HepG2 (cell line): Measurements from ENCODE around the gene TMF1. TPM values are rescaled to one million over a fixed set of nuclear protein-coding genes. Genes with fewer than 3 reads are reported as not detected.

Experiments
- CEBPB ChIP-seq: IDR thresholded peaks from 2 replicates; pipeline ENCODE4 v1.6.1; 2011; ENCODE audit warnings: low read depth, low read length, improper control_type of control experiment, borderline replicate concordance
- GMEB1 ChIP-seq: sonication (generic); formaldehyde crosslinking; IDR thresholded peaks from 2 replicates; pipeline ENCODE4 v1.5.1; 2020; ENCODE audit warnings: missing genetic modification reagents, mild to moderate bottlenecking, borderline replicate concordance
- HBP1 ChIP-seq: IDR thresholded peaks from 2 replicates; pipeline ENCODE4 v1.6.1; 2016; ENCODE audit warnings: low read depth, control low read depth
- HNRNPUL1 ChIP-seq: fragments of 200-400 bp; formaldehyde crosslinking; IDR thresholded peaks from 2 replicates; pipeline ENCODE4 v1.6.1; 2017; ENCODE audit warnings: low read depth, mild to moderate bottlenecking, low read length, moderate library complexity
- JDP2 ChIP-seq: sonication (generic); formaldehyde crosslinking; IDR thresholded peaks from 2 replicates; pipeline ENCODE4 v1.8.1; 2022; ENCODE audit warnings: missing genetic modification reagents, borderline replicate concordance
- NCOA2 ChIP-seq: sonication (generic); formaldehyde crosslinking; IDR thresholded peaks from 2 replicates; pipeline ENCODE4 v1.8.0; 2022; ENCODE audit warnings: inconsistent platforms
- NFAT5 ChIP-seq: sonication (generic); formaldehyde crosslinking; IDR thresholded peaks from 2 replicates; pipeline ENCODE4 v1.4.0; 2020; ENCODE audit warnings: missing genetic modification reagents
- PHB2 ChIP-seq: fragments of 450-650 bp; IDR thresholded peaks from 2 replicates; pipeline ENCODE4 v1.6.1; 2018; ENCODE audit not compliant: partially characterized antibody
- PHF8 ChIP-seq: sonication (generic); formaldehyde crosslinking; IDR thresholded peaks from 2 replicates; pipeline ENCODE4 v1.5.0; 2020; ENCODE audit warnings: missing genetic modification reagents
- ZBTB44 ChIP-seq: sonication (generic); formaldehyde crosslinking; IDR thresholded peaks from 2 replicates; pipeline ENCODE4 v1.4.0; 2020; ENCODE audit warnings: missing genetic modification reagents
- ZBTB7B ChIP-seq: sonication (generic); formaldehyde crosslinking; IDR thresholded peaks from 2 replicates; pipeline ENCODE4 v1.4.0; 2020; ENCODE audit warnings: missing genetic modification reagents
- ZFP91 ChIP-seq: sonication (generic); formaldehyde crosslinking; IDR thresholded peaks from 2 replicates; pipeline ENCODE4 v1.9.0; 2022; ENCODE audit warnings: missing genetic modification reagents, mild to moderate bottlenecking, borderline replicate concordance
- ZNF234 ChIP-seq: sonication (generic); formaldehyde crosslinking; conservative IDR thresholded peaks from 2 replicates; pipeline ENCODE4 v1.5.1; 2020; ENCODE audit warnings: mild to moderate bottlenecking, missing genetic modification reagents
- ZNF282 ChIP-seq: fragments of 450-650 bp; IDR thresholded peaks from 2 replicates; pipeline ENCODE4 v1.6.1; 2018; ENCODE audit not compliant: partially characterized antibody
- ZNF564 ChIP-seq: sonication (generic); formaldehyde crosslinking; IDR thresholded peaks from 2 replicates; pipeline ENCODE4 v1.8.1; 2023; ENCODE audit warnings: mild to moderate bottlenecking, missing genetic modification reagents
- ZNF780A ChIP-seq: sonication (generic); formaldehyde crosslinking; IDR thresholded peaks from 2 replicates; pipeline ENCODE4 v1.8.0; 2022; ENCODE audit warnings: mild to moderate bottlenecking, missing genetic modification reagents, moderate library complexity
- polyA plus RNA-seq, 8 experiments: library from polyadenylated mRNA; depleted of rRNA in 3 of 8; stranded (reverse) in 7 of 8; unstranded in 1 of 8; fragments of >200 nt; fragmentation: Illumina TruSeq in 4 of 8; extraction: Trizol in 4 of 8; gene quantifications; 2 replicates each; pipeline versions ENCODE4 v1.2.1 to v1.2.3, GENCODE V29; 2011 to 2016; ENCODE audit warnings: low read depth in 4 of 8, missing spikeins in 1 of 8, mixed read lengths in 1 of 8; ENCODE audit not compliant: insufficient read depth in 1 of 8
- total RNA-seq, 5 experiments: library from RNA; depleted of rRNA; stranded (reverse); fragments of >200 nt; fragmentation: Illumina TruSeq; extraction: Trizol; gene quantifications; 2 replicates each; pipeline ENCODE4 v1.2.3, GENCODE V29; 2016; ENCODE audit warnings: low read depth in 1 of 5

TMF1 gene
- total and polyA plus RNA-seq, 2 of the 13 experiments (the other 11 are each of a cell fraction or from before 2014, with no cell fraction given) = 12.1 to 38.4 TPM

- TF ChIP-seq NFAT5 (CRISPR knock-in tag) (peak; percentile 84), ZNF780A (CRISPR knock-in tag) (0 out of 2 replicates have a peak, but pooled peaks have one; percentile 37), ZNF234 (peak; percentile 81; the same call in 1 of the 2 replicates), GMEB1 (CRISPR knock-in tag) (peak; percentile 64; the same call in 1 of the 2 replicates), ZFP91 (CRISPR knock-in tag) (peak; percentile 93), ZBTB44 (CRISPR knock-in tag) (peak; percentile 26; the same call in 1 of the 2 replicates), JDP2 (CRISPR knock-in tag) (no peak), ZNF282 (no peak), ZBTB7B (peak; percentile 43; the same call in 1 of the 2 replicates), PHB2 (no peak), CEBPB (no peak), PHF8 (CRISPR knock-in tag) (peak; percentile 82), ZNF564 (peak; percentile 61; the same call in 1 of the 2 replicates), NCOA2 (CRISPR knock-in tag) (no peak), HNRNPUL1 (no peak), HBP1 (CRISPR knock-in tag) (no peak)
Observed at GRCh38 chr3:69013253-69014021, 38.7 kb downstream of the TMF1 start, which contains the start of gene EOGT (continued).
